IMR-90 (cell line): Measurements from ENCODE around the gene KCNIP1. TPM values are rescaled to one million over a fixed set of nuclear protein-coding genes. Genes with fewer than 3 reads are reported as not detected.

Source experiments
- ATAC-seq: fragments of 200-7000 bp; cut with Tn5 transposase; 2 replicates; pipeline ENCODE4 v1.9.1; 2020; ENCODE audit warnings: low read depth, mild to moderate bottlenecking, moderate library complexity
- BruUV-seq: library from RNA; stranded (reverse); fragments of 400-500 nt; replicated peaks from 2 replicates; lab custom pipeline; 2021; lab: Mats Ljungman, UMichigan
- CTCF ChIA-PET: fragments of 300-600 bp; formaldehyde crosslinking; extraction: SDS; loops from one replicate; lab custom pipeline; 2021; ENCODE audit warnings: antibody characterized with exemption; lab: Yijun Ruan, JAX
- POLR2A ChIA-PET: fragments of 300-600 bp; sonication (Branson Sonifier 250); formaldehyde crosslinking; loops from one replicate; lab custom pipeline; 2022; ENCODE audit warnings: antibody characterized with exemption; ENCODE audit not compliant: unreplicated experiment; lab: Charles Lee
- DNase-seq: peaks from one replicate; pipeline ENCODE4 v3.0.0; 2013
- H2AFZ ChIP-seq: replicated peaks from 2 replicates; pipeline ENCODE3; 2013; ENCODE audit warnings: low read length, mild to moderate bottlenecking; ENCODE audit not compliant: poor library complexity
- H2AK5ac ChIP-seq: 2 replicates; pipeline ENCODE4 v1.6.1; 2013; ENCODE audit warnings: low read depth, low read length, inconsistent platforms
- H2AK9ac ChIP-seq: replicated peaks from 2 replicates; pipeline ENCODE3; 2013; ENCODE audit warnings: mild to moderate bottlenecking, low read depth, low read length, moderate library complexity; ENCODE audit not compliant: poor library complexity
- H2BK120ac ChIP-seq: 2 replicates; pipeline ENCODE4 v1.6.1; 2013; ENCODE audit warnings: low read depth, low read length, inconsistent platforms
- H2BK15ac ChIP-seq: 3 replicates; pipeline ENCODE4 v1.6.1; 2013; ENCODE audit warnings: low read depth, low read length, inconsistent platforms
- H2BK20ac ChIP-seq: 2 replicates; pipeline ENCODE4 v1.6.1; 2013; ENCODE audit warnings: low read depth, mild to moderate bottlenecking, inconsistent platforms, low read length, moderate library complexity
- H2BK5ac ChIP-seq: 2 replicates; pipeline ENCODE4 v1.6.1; 2013; ENCODE audit warnings: mild to moderate bottlenecking, low read depth, low read length, inconsistent platforms; ENCODE audit not compliant: poor library complexity, severe bottlenecking
- H3K14ac ChIP-seq: replicated peaks from 2 replicates; pipeline ENCODE4 v1.6.1; 2013; ENCODE audit warnings: low read depth, low read length, inconsistent platforms
- H3K18ac ChIP-seq: 2 replicates; pipeline ENCODE4 v1.6.1; 2013; ENCODE audit warnings: low read depth, low read length, control low read depth
- H3K23ac ChIP-seq: 2 replicates; pipeline ENCODE4 v1.6.1; 2013; ENCODE audit warnings: low read depth, low read length, inconsistent platforms
- H3K27ac ChIP-seq: 2 replicates; pipeline ENCODE4 v1.5.1; 2013; ENCODE audit warnings: mild to moderate bottlenecking, control low read depth, low read length; ENCODE audit not compliant: insufficient read depth
- H3K27me3 ChIP-seq: 2 replicates; pipeline ENCODE4 v1.6.1; 2013; ENCODE audit warnings: low read length; ENCODE audit not compliant: control insufficient read depth, insufficient read depth
- H3K36me3 ChIP-seq: 2 replicates; pipeline ENCODE4 v1.6.1; 2013; ENCODE audit warnings: low read length, mixed read lengths; ENCODE audit not compliant: control insufficient read depth, insufficient read depth
- H3K4ac ChIP-seq: 2 replicates; pipeline ENCODE4 v1.6.1; 2013; ENCODE audit warnings: low read depth, low read length, inconsistent platforms
- H3K4me1 ChIP-seq: 2 replicates; pipeline ENCODE4 v1.6.1; 2013; ENCODE audit warnings: low read length, mixed read lengths; ENCODE audit not compliant: control insufficient read depth, insufficient read depth
- H3K4me2 ChIP-seq: 2 replicates; pipeline ENCODE4 v1.6.1; 2013; ENCODE audit warnings: low read depth, mild to moderate bottlenecking, control low read depth, low read length, moderate library complexity
- H3K4me3 ChIP-seq: 2 replicates; pipeline ENCODE4 v1.5.1; 2013; ENCODE audit warnings: low read depth, mild to moderate bottlenecking, control low read depth, low read length, moderate library complexity; ENCODE audit not compliant: insufficient read depth
- H3K56ac ChIP-seq: 2 replicates; pipeline ENCODE4 v1.6.1; 2013; ENCODE audit warnings: low read length, inconsistent platforms; ENCODE audit not compliant: insufficient read depth; ENCODE audit errors: extremely low read depth
- H3K79me1 ChIP-seq, 2 experiments: 2 replicates each; pipeline ENCODE4 v1.6.1; 2013; ENCODE audit warnings: low read length in 2 of 2, inconsistent platforms in 1 of 2, low read depth in 1 of 2
- H3K9ac ChIP-seq: 2 replicates; pipeline ENCODE4 v1.6.1; 2013; ENCODE audit warnings: low read depth, low read length, control low read depth
- H3K9me1 ChIP-seq: 2 replicates; pipeline ENCODE4 v1.6.1; 2013; ENCODE audit warnings: low read length, inconsistent platforms; ENCODE audit not compliant: insufficient read depth
- H3K9me3 ChIP-seq: 2 replicates; pipeline ENCODE4 v1.6.1; 2013; ENCODE audit warnings: low read length; ENCODE audit not compliant: control insufficient read depth, insufficient read depth
- H4K20me1 ChIP-seq: 2 replicates; pipeline ENCODE4 v1.6.1; 2013; ENCODE audit warnings: low read length, inconsistent platforms; ENCODE audit not compliant: insufficient read depth
- H4K5ac ChIP-seq: 2 replicates; pipeline ENCODE4 v1.6.1; 2013; ENCODE audit warnings: mild to moderate bottlenecking, low read depth, low read length, control low read depth
- H4K8ac ChIP-seq, 2 experiments: 2 replicates each; pipeline ENCODE4 v1.6.1; 2013; ENCODE audit warnings: low read depth in 2 of 2, low read length in 2 of 2, control low read depth in 1 of 2, inconsistent platforms in 1 of 2
- H4K91ac ChIP-seq: 2 replicates; pipeline ENCODE4 v1.6.1; 2013; ENCODE audit warnings: low read depth, low read length, inconsistent platforms; ENCODE audit not compliant: insufficient read depth
- BHLHE40 ChIP-seq: fragments of 150-350 bp; IDR thresholded peaks from 2 replicates; pipeline ENCODE4 v1.6.1; 2016; ENCODE audit warnings: mild to moderate bottlenecking, low read depth, low read length
- CEBPB ChIP-seq: IDR thresholded peaks from 2 replicates; pipeline ENCODE4 v1.6.1; 2012; ENCODE audit warnings: low read depth, low read length, improper control_type of control experiment
- CHD1 ChIP-seq: IDR thresholded peaks from 2 replicates; pipeline ENCODE4 v1.6.1; 2012; ENCODE audit warnings: low read depth, low read length, improper control_type of control experiment
- FOS ChIP-seq: fragments of 150-350 bp; IDR thresholded peaks from 2 replicates; pipeline ENCODE4 v1.6.1; 2016; ENCODE audit warnings: low read depth, low read length
- MAFK ChIP-seq: IDR thresholded peaks from 2 replicates; pipeline ENCODE4 v1.6.1; 2012; ENCODE audit warnings: low read depth, low read length, improper control_type of control experiment
- MXI1 ChIP-seq: IDR thresholded peaks from 2 replicates; pipeline ENCODE4 v1.6.1; 2012; ENCODE audit warnings: low read depth, mild to moderate bottlenecking, low read length, moderate library complexity, borderline replicate concordance
- NFE2L2 ChIP-seq: fragments of 150-350 bp; IDR thresholded peaks from 2 replicates; pipeline ENCODE4 v1.6.1; 2016; ENCODE audit warnings: low read depth, mild to moderate bottlenecking, low read length
- POLR2A ChIP-seq: IDR thresholded peaks from 2 replicates; pipeline ENCODE4 v1.6.1; 2012; ENCODE audit warnings: mild to moderate bottlenecking, low read depth, low read length
- USF2 ChIP-seq: fragments of 150-350 bp; IDR thresholded peaks from 2 replicates; pipeline ENCODE4 v1.6.1; 2017; ENCODE audit warnings: mild to moderate bottlenecking, antibody characterized with exemption, low read length, low read depth
- WGBS, 2 experiments: methylation state at CpG; one replicate each; pipeline versions ENCODE4 v1.1.5 to v1.1.7; 2013; ENCODE audit warnings: missing lambda C conversion rate in 2 of 2; ENCODE audit not compliant: insufficient read length in 1 of 2; ENCODE audit errors: extremely low coverage in 2 of 2; 5-methylcytosine and 5-hydroxymethylcytosine counted together
- dilution Hi-C: fragments of 300-500 bp; cut with HindIII; formaldehyde crosslinking; loops from one replicate; pipeline ENCODE4 v1.14.3; 2018; ENCODE audit warnings: low sequenced_read_pairs; ENCODE audit not compliant: unreplicated experiment
- in situ Hi-C: fragments of 300-500 bp; cut with MboI; formaldehyde crosslinking; loops from 3 replicates; pipeline ENCODE4 v1.14.3; 2019; ENCODE audit warnings: low sequenced_read_pairs, inconsistent platforms, mixed read lengths
- intact Hi-C: fragments of 100-400 bp; cut with micrococcal nuclease; formaldehyde crosslinking; loops from 2 replicates; pipeline ENCODE4 v1.10.0; 2022
- polyA plus RNA-seq, 3 experiments: library from polyadenylated mRNA; depleted of rRNA; stranded (reverse); fragments of >200 nt; gene quantifications; 2 replicates each; pipeline ENCODE4 v1.2.3, GENCODE V29; 2012; ENCODE audit warnings: low replicate concordance in 1 of 3
- total RNA-seq: library from RNA; depleted of rRNA; stranded (reverse); fragments of >200 nt; gene quantifications from 2 replicates; pipeline ENCODE4 v1.2.3, GENCODE V29; 2012
- TF ChIP-seq, protein P1 (sequence below): conservative IDR thresholded peaks from 2 replicates; pipeline ENCODE4 v1.5.1; 2012; ENCODE audit warnings: mild to moderate bottlenecking, low read depth, low read length, improper control_type of control experiment

The KCNIP1 gene
- total and polyA plus RNA-seq, 2 of the 4 experiments (the other 2 are of a cell fraction) = not detected

- no peak overlapping the region for H3K9ac ChIP-seq
- no peaks in the 10 kb centered on the region for H3K4me1 ChIP-seq
- intact Hi-C loops (no loop called here), in situ Hi-C loops (no loop called here), dilution Hi-C loops (no loop called here)
- no peak overlapping the region for H3K4me3 ChIP-seq
- no peaks in the 10 kb centered on the region for H3K27me3 ChIP-seq
- H3K23ac ChIP-seq = no peak overlapping the region
- ATAC-seq (no peak), DNase-seq (no peak)
- TF ChIP-seq USF2 = no peak
- TF ChIP-seq CHD1 = no peak
- TF ChIP-seq FOS = no peak
- no peak for TF ChIP-seq MXI1
- TF ChIP-seq BHLHE40 = no peak
- TF ChIP-seq POLR2A = no peak
- TF ChIP-seq, protein P1, sequence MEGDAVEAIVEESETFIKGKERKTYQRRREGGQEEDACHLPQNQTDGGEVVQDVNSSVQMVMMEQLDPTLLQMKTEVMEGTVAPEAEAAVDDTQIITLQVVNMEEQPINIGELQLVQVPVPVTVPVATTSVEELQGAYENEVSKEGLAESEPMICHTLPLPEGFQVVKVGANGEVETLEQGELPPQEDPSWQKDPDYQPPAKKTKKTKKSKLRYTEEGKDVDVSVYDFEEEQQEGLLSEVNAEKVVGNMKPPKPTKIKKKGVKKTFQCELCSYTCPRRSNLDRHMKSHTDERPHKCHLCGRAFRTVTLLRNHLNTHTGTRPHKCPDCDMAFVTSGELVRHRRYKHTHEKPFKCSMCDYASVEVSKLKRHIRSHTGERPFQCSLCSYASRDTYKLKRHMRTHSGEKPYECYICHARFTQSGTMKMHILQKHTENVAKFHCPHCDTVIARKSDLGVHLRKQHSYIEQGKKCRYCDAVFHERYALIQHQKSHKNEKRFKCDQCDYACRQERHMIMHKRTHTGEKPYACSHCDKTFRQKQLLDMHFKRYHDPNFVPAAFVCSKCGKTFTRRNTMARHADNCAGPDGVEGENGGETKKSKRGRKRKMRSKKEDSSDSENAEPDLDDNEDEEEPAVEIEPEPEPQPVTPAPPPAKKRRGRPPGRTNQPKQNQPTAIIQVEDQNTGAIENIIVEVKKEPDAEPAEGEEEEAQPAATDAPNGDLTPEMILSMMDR = no peak
- no peak for TF ChIP-seq CEBPB
- TF ChIP-seq MAFK = no peak
- no peak for TF ChIP-seq NFE2L2
- no peaks in the 10 kb centered on the region for H3K9me1 ChIP-seq
- no peak overlapping the region for H4K5ac ChIP-seq
- H2BK15ac ChIP-seq = no peak overlapping the region
- no peak overlapping the region for H2BK20ac ChIP-seq
- ChIA-PET CTCF (no interaction called here), POLR2A (no interaction called here)
- H4K20me1 ChIP-seq = no peaks in the 10 kb centered on the region
- WGBS, 2 experiments = 42% methylated on average over 2 of the region's 2 CpGs; no CpG with 5 or more reads in 1 of the 2 experiments
- H2AFZ ChIP-seq = no peak overlapping the region
- no peak overlapping the region for H2BK5ac ChIP-seq
- H3K56ac ChIP-seq = no peak overlapping the region
- H3K9me3 ChIP-seq = no peaks in the 10 kb centered on the region
- H3K18ac ChIP-seq = no peak overlapping the region
- H2AK5ac ChIP-seq = no peak overlapping the region
- H3K27ac ChIP-seq = no peak overlapping the region
- no peak overlapping the region for H3K14ac ChIP-seq
- no peak overlapping the region for H4K8ac ChIP-seq
- no TSS peak for BruUV-seq
- H3K36me3 ChIP-seq = no peaks in the 10 kb centered on the region
- H4K91ac ChIP-seq = no peak overlapping the region
- no peak overlapping the region for H3K4ac ChIP-seq
- H3K79me1 ChIP-seq = no peaks in the 10 kb centered on the region
- no peak overlapping the region for H2BK120ac ChIP-seq
- H3K4me2 ChIP-seq = no peak overlapping the region
- H2AK9ac ChIP-seq = no peak overlapping the region
Measured at GRCh38 chr5:170587808-170588207, 84.0 kb downstream of the KCNIP1 start.
